H1 (cell line): ENCODE results near the gene SLC44A1. TPM values are rescaled to one million over a fixed set of nuclear protein-coding genes. Genes with fewer than 3 reads are reported as not detected.

ENCODE experiments used
- CTCF ChIA-PET: fragments of 300-600 bp; sonication (Branson Sonifier 250); formaldehyde crosslinking; loops from one replicate; lab custom pipeline; 2021; ENCODE audit not compliant: partially characterized antibody; lab: Charles Lee
- POLR2A ChIA-PET: fragments of 300-600 bp; sonication (Branson Sonifier 250); formaldehyde crosslinking; loops from one replicate; lab custom pipeline; 2021; ENCODE audit warnings: inconsistent platforms; ENCODE audit not compliant: partially characterized antibody; lab: Charles Lee
- DNase-seq, 2 experiments: peaks; one replicate each; pipeline versions ENCODE4 v3.0.0 to v3.0.0-alpha.2; 2010 to 2022; ENCODE audit warnings: low spot score in 2 of 2, low read depth in 1 of 2, mixed read lengths in 1 of 2
- FAIRE-seq: peaks from 2 replicates; lab custom pipeline; 2011; peaks lifted over from hg19 to GRCh38; lab: Jason Lieb, UNC
- H2AFZ ChIP-seq: 2 replicates; pipeline ENCODE4 v1.8.1; 2012; ENCODE audit warnings: low read length, inconsistent platforms
- H2AK5ac ChIP-seq: 2 replicates; pipeline ENCODE4 v1.6.1; 2013; ENCODE audit warnings: low read depth, low read length
- H2BK120ac ChIP-seq: replicated peaks from 2 replicates; pipeline ENCODE3; 2013; ENCODE audit warnings: low read depth, low read length, inconsistent platforms
- H2BK12ac ChIP-seq: 2 replicates; pipeline ENCODE4 v1.6.1; 2013; ENCODE audit warnings: low read depth, low read length
- H2BK15ac ChIP-seq: 2 replicates; pipeline ENCODE4 v1.6.1; 2013; ENCODE audit warnings: low read length
- H2BK20ac ChIP-seq: 2 replicates; pipeline ENCODE4 v1.6.1; 2013; ENCODE audit warnings: low read length
- H2BK5ac ChIP-seq: 2 replicates; pipeline ENCODE4 v1.6.1; 2013; ENCODE audit warnings: low read depth, low read length
- H3K14ac ChIP-seq: 2 replicates; pipeline ENCODE4 v1.6.1; 2013; ENCODE audit warnings: inconsistent platforms; ENCODE audit not compliant: insufficient read length
- H3K18ac ChIP-seq: 2 replicates; pipeline ENCODE4 v1.6.1; 2013; ENCODE audit warnings: low read length; ENCODE audit errors: extremely low read depth
- H3K23ac ChIP-seq: 2 replicates; pipeline ENCODE4 v1.6.1; 2013; ENCODE audit warnings: inconsistent platforms; ENCODE audit not compliant: insufficient read length
- H3K23me2 ChIP-seq: 2 replicates; pipeline ENCODE4 v1.6.1; 2013; ENCODE audit warnings: low read depth, low read length
- H3K27ac ChIP-seq: 2 replicates; pipeline ENCODE4 v1.6.1; 2011; ENCODE audit warnings: low read depth, low read length, inconsistent platforms
- H3K27me3 ChIP-seq, 4 experiments: replicated peaks in 1 of 4; 1 replicate in 1 of 4; 2 replicates in 3 of 4; pipeline versions ENCODE4 v1.6.1 to v1.8.1; 2011 to 2013; ENCODE audit warnings: low read length in 3 of 4, mild to moderate bottlenecking in 3 of 4, inconsistent platforms in 2 of 4, mixed read lengths in 2 of 4, moderate library complexity in 1 of 4; ENCODE audit not compliant: control insufficient read depth in 3 of 4, insufficient read depth in 3 of 4; ENCODE audit errors: extremely low read depth in 1 of 4
- H3K36me3 ChIP-seq, 4 experiments: 2 replicates each; pipeline versions ENCODE4 v1.6.1 to v1.8.1; 2011 to 2013; ENCODE audit warnings: mild to moderate bottlenecking in 4 of 4, low read length in 3 of 4, moderate library complexity in 2 of 4, control low read depth in 1 of 4, inconsistent platforms in 1 of 4; ENCODE audit not compliant: insufficient read depth in 4 of 4, control insufficient read depth in 2 of 4
- H3K4ac ChIP-seq: replicated peaks from 2 replicates; pipeline ENCODE3; 2013; ENCODE audit warnings: low read length, low read depth, mixed read lengths, inconsistent platforms; ENCODE audit not compliant: insufficient read length
- H3K4me1 ChIP-seq, 4 experiments: replicated peaks in 1 of 4; 1 replicate in 1 of 4; 2 replicates in 3 of 4; pipeline versions ENCODE4 v1.6.1 to v1.8.1; 2011 to 2013; ENCODE audit warnings: low read length in 3 of 4, inconsistent platforms in 2 of 4, mixed read lengths in 1 of 4; ENCODE audit not compliant: insufficient read depth in 4 of 4, control insufficient read depth in 3 of 4
- H3K4me2 ChIP-seq, 2 experiments: 2 replicates each; pipeline versions ENCODE4 v1.6.1 to v1.8.1; 2011 to 2013; ENCODE audit warnings: low read depth in 2 of 2, low read length in 2 of 2, control low read depth in 1 of 2, inconsistent platforms in 1 of 2, mild to moderate bottlenecking in 1 of 2; ENCODE audit not compliant: insufficient read depth in 1 of 2
- H3K4me3 ChIP-seq, 4 experiments: fragments of 200-600, 300-600 bp in 1 of 4; sonication (generic), shearing (Covaris generic), sonication (Bioruptor Twin) in 1 of 4; 2 replicates each; pipeline versions ENCODE4 v1.5.1 to v1.8.1; 2011 to 2016; ENCODE audit warnings: low read length in 4 of 4, low read depth in 3 of 4, control low read depth in 2 of 4, inconsistent platforms in 2 of 4, mild to moderate bottlenecking in 2 of 4, mixed read lengths in 1 of 4, moderate library complexity in 1 of 4; ENCODE audit not compliant: insufficient read depth in 2 of 4; ENCODE audit errors: extremely low read depth in 1 of 4
- H3K56ac ChIP-seq: replicated peaks from 2 replicates; pipeline ENCODE3; 2013; ENCODE audit warnings: low read depth, mild to moderate bottlenecking, mixed read lengths, low read length, inconsistent platforms; ENCODE audit not compliant: insufficient read length
- H3K79me1 ChIP-seq: 2 replicates; pipeline ENCODE4 v1.6.1; 2013; ENCODE audit warnings: low read depth, low read length, control low read depth
- H3K79me2 ChIP-seq, 2 experiments: 2 replicates each; pipeline versions ENCODE4 v1.6.1 to v1.8.1; 2012 to 2013; ENCODE audit warnings: low read length in 2 of 2, mild to moderate bottlenecking in 2 of 2, inconsistent platforms in 1 of 2; ENCODE audit not compliant: insufficient read depth in 2 of 2, control insufficient read depth in 1 of 2
- H3K9ac ChIP-seq, 4 experiments: replicated peaks in 1 of 4; 1 replicate in 1 of 4; 2 replicates in 3 of 4; pipeline versions ENCODE4 v1.6.1 to v1.8.1; 2011 to 2013; ENCODE audit warnings: low read depth in 3 of 4, low read length in 3 of 4, control low read depth in 2 of 4, mild to moderate bottlenecking in 2 of 4, moderate library complexity in 2 of 4, inconsistent platforms in 1 of 4; ENCODE audit errors: extremely low read depth in 1 of 4
- H3K9me3 ChIP-seq, 2 experiments: 2 replicates each; pipeline versions ENCODE4 v1.6.1 to v1.8.1; 2012 to 2013; ENCODE audit warnings: mild to moderate bottlenecking in 2 of 2, moderate library complexity in 2 of 2, control low read depth in 1 of 2, inconsistent platforms in 1 of 2, low read depth in 1 of 2, low read length in 1 of 2, mixed read lengths in 1 of 2; ENCODE audit not compliant: insufficient read depth in 2 of 2
- H4K20me1 ChIP-seq, 2 experiments: replicated peaks in 1 of 2; 2 replicates each; pipeline versions ENCODE3 to v1.8.1; 2011 to 2013; ENCODE audit warnings: inconsistent platforms in 2 of 2, low read length in 2 of 2, mild to moderate bottlenecking in 1 of 2; ENCODE audit not compliant: insufficient read depth in 2 of 2, control insufficient read depth in 1 of 2
- H4K5ac ChIP-seq: 2 replicates; pipeline ENCODE4 v1.6.1; 2013; ENCODE audit warnings: low read length, low read depth, mixed read lengths, inconsistent platforms; ENCODE audit not compliant: insufficient read length
- H4K8ac ChIP-seq: 2 replicates; pipeline ENCODE4 v1.8.0; 2013; ENCODE audit warnings: mild to moderate bottlenecking, moderate library complexity, low read length, inconsistent platforms; ENCODE audit not compliant: insufficient read depth; ENCODE audit errors: extremely low read depth
- H4K91ac ChIP-seq: replicated peaks from 2 replicates; pipeline ENCODE3; 2013; ENCODE audit warnings: low read length, mixed read lengths, inconsistent platforms; ENCODE audit not compliant: insufficient read length
- ASH2L ChIP-seq: fragments of 200-600, 300-600 bp; sonication (generic); IDR thresholded peaks from one replicate; pipeline ENCODE4 v1.7.1; 2017; ENCODE audit warnings: low read length
- RAD21 ChIP-seq, 2 experiments: IDR thresholded peaks in 1 of 2; conservative IDR thresholded peaks in 1 of 2; 2 replicates each; pipeline ENCODE4 v1.6.1; 2011; ENCODE audit warnings: low read depth in 2 of 2, low read length in 2 of 2, improper control_type of control experiment in 1 of 2, inconsistent platforms in 1 of 2, mild to moderate bottlenecking in 1 of 2, moderate library complexity in 1 of 2
- WGBS, 2 experiments: shearing (Covaris generic) in 1 of 2; methylation state at CpG; one replicate each; pipeline versions ENCODE4 v1.1.6 to v1.1.7; 2013 to 2015; ENCODE audit warnings: low lambda C conversion rate in 2 of 2, mixed read lengths in 2 of 2, inconsistent platforms in 1 of 2, low coverage in 1 of 2, missing lambda C conversion rate in 1 of 2; ENCODE audit not compliant: insufficient replicate concordance in 2 of 2, insufficient coverage in 1 of 2, insufficient read length in 1 of 2; ENCODE audit errors: extremely low coverage in 1 of 2, missing lambda C conversion rate in 1 of 2; 5-methylcytosine and 5-hydroxymethylcytosine counted together
- polyA plus RNA-seq, 7 experiments: library from polyadenylated mRNA; depleted of rRNA in 3 of 7; stranded (reverse) in 5 of 7; unstranded in 2 of 7; fragments of >200 nt in 5 of 7; fragments of 200-250 nt in 2 of 7; gene quantifications; 1 replicate in 5 of 7; 2 replicates in 1 of 7; 4 replicates in 1 of 7; pipeline versions ENCODE4 v1.2.1 to v1.2.3, GENCODE V29; 2011 to 2013; ENCODE audit warnings: missing spikeins in 2 of 7, mixed read lengths in 2 of 7
- total RNA-seq: library from RNA; stranded (reverse); fragmentation: NEBNext Ultra II Directional; extraction: Animal tissue kit (Norgen Biotek cat#: 25700); gene quantifications from 2 replicates; pipeline ENCODE4 v1.2.1, GENCODE V29; 2021

SLC44A1 gene
- total and polyA plus RNA-seq, 2 of the 8 experiments (the other 6 are each of a cell fraction or from before 2014, with no cell fraction given) = 30.5 to 71.2 TPM

DNA sequence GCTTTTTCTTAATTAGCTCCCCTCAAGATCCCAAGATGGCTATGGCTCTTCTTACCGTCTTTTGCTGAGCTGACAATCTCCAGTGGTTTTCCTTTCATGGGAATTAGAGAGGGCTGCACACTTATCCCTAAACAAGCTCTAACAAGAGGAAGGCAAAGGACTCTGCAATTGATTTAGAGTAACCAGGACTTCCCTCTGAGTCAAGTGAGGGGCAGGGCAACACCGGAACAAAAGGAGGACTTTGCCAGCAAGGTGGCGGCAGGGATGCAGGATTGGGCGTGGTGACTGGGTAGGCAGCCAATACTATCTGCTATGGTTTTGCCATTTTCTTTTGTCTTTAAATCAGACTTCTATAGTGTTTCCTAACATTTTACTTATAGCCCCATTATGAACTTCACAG, 9.8 kb downstream of the SLC44A1 start:
- Histone ChIP-seq H3K4me1 (peaks cover 0 to 17% (median 7%) of the 10 kb centered on the region in 4 experiments; a peak in 3 of 7 replicates), H3K18ac (no peak overlapping the region), H2BK5ac (no peak overlapping the region), H3K27ac (no peak overlapping the region), H3K4me2 (no peak overlapping the region), H3K27me3 (no peaks in the 10 kb centered on the region), H3K14ac (no peak overlapping the region), H4K20me1 (peaks cover 2% of the 10 kb centered on the region in 2 experiments), H2BK12ac (no peak overlapping the region), H3K4ac (no peak overlapping the region)
- CTCF ChIA-PET = interaction anchor here (0.6 to 2.3 kb wide), 12 partner anchors 9 to 327 kb away, joined by 3 to 17 read pairs (median 4); partner anchors contain the start of gene SLC44A1
- 73% methylated on average over 4 of the region's 4 CpGs; no CpG with 5 or more reads in 1 of the 2 experiments for WGBS, 2 experiments
- TF ChIP-seq RAD21 (IDR thresholded peaks at IDR 0.05 in 1 of 2, conservative IDR thresholded peaks at IDR 0.05 in 1 of 2; ENCODE audit: low read depth in 2 of 2, low read length in 2 of 2) (peak in 1 of 2 experiments; percentile 12; a peak in 1 of 4 replicates), ASH2L (no peak)
- TF ChIP-seq, all 59 proteins: peak for 1
- Histone ChIP-seq H4K91ac (no peak overlapping the region), H2BK120ac (no peak overlapping the region), H2AK5ac (no peak overlapping the region), H3K79me1 (peaks cover 7% of the 10 kb centered on the region), H2BK15ac (no peak overlapping the region), H3K4me3 (no peak overlapping the region), H3K9me3 (no peaks in the 10 kb centered on the region), H3K56ac (no peak overlapping the region), H3K9ac (no peak overlapping the region), H2BK20ac (no peak overlapping the region), H4K8ac (no peak overlapping the region), H4K5ac (no peak overlapping the region), H2AFZ (no peak overlapping the region), H3K36me3 (no peaks in the 10 kb centered on the region), H3K23ac (no peak overlapping the region), H3K79me2 (peaks cover 13 to 96% of the 10 kb centered on the region in 2 experiments), H3K23me2 (no peaks in the 10 kb centered on the region)
- POLR2A ChIA-PET = interaction anchor here (1.0 to 2.1 kb wide), 5 partner anchors 10 to 29 kb away, joined by 3 to 12 read pairs (median 3); partner anchors contain the start of gene SLC44A1
- no peak for DNase-seq
- peak; percentile 45 for FAIRE-seq
